NCI-H1436 (cell line): Measurements from ENCODE around the gene PSMD1.
"Not testable (repeated sequence)": the region's sequence is repeated elsewhere in the genome, so short reads cannot be mapped to it uniquely, and the experiment has no call there.

Experiments
- DNase-seq: peaks from one replicate; lab custom pipeline; 2025; lab: John Stamatoyannopoulos, UW

Gene PSMD1

GRCh38 chr2:231057590-231057989 is 923 bp downstream of the PSMD1 start:
- DNase-seq, result no peak

DNA sequence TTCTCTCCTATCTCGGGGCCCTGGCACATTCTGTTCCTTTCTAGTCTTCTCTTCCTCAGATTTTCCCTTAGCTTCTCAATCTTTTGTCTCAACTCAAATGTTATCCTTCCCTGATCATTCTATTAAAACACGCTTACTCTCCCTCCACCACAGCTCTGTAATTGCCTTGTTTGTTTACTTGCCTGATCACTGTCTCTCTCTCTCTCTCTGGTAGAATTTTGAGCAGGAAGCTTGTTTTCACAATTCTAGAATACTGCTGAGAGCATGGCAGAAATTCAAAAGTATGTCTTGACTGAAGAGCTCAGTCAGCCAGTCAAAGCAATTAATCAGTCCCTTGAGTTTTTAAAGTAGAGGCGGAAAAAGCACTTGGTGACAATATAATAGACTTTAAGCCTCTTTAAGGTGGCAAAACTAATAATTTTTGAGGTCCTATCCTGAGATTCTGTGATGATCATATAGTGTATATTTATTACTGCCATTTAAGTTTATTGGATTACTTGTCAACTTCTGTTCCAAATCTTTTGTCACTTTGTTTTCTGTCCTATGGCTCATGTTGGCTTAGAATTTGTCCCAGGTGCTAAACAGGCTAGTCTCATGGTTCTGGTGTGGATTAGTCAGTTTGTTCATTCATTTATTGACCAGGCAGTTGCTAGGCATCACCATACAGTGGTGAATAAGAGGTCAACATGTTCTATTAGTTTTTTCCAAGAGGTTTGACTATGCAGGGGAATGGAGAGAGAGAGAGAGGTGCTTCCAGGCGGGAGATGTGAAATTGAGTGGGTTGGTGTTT is 2.3 kb downstream of the PSMD1 start:
- DNase-seq, result no peak

GRCh38 chr2:231059756-231060155 is 3.1 kb downstream of the PSMD1 start:
- no peak for DNase-seq

DNA sequence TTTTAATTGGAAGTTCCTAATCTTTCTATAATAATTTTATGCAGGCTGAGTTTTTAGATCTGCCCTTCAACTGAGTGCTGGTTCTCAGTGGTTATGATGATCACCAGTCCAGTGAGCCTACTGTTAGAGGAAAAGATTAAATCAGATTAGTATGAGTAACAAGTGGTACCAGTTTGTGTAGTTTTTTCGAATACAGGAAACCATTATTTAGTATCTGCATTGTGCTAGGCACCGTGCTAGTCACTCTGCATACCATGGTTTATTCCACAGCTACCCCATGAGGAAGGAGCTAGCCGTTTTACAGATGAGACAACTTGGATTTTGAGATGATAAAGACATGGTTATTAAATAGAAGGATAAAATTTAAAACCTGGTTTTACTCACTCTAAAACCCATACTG is 6.1 kb downstream of the PSMD1 start:
- DNase-seq, result no peak

- DNase-seq, result no peak
These were observed 6.7 kb downstream of the PSMD1 start for GRCh38 chr2:231063347-231063746.

DNA sequence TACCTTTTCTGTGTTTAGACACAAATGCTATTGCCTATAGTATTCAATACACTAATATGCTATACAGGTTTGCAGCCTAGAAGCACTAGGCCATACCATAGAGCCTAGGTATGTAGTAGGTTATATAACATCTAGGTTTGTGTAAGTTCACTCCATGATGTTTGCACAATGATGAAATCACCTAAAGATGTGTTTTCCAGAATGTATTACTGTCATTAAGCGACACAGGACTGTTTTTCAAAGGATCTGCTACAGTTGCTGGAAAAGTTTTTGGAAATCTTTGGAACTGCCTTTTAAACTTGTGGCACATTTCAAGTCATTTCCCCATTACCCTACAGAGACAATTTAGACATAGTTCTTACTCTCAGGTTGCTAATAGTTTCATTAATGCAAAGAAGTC is 9.3 kb downstream of the PSMD1 start:
- no peak for DNase-seq

GRCh38 chr2:231067531-231067930 is 10.9 kb downstream of the PSMD1 start:
- DNase-seq, result not testable (repeated sequence)

GRCh38 chr2:231068525-231069222 is 12.0 kb downstream of the PSMD1 start:
- no peak for DNase-seq

GRCh38 chr2:231069379-231070054 is 12.8 kb downstream of the PSMD1 start:
- no peak for DNase-seq

DNA sequence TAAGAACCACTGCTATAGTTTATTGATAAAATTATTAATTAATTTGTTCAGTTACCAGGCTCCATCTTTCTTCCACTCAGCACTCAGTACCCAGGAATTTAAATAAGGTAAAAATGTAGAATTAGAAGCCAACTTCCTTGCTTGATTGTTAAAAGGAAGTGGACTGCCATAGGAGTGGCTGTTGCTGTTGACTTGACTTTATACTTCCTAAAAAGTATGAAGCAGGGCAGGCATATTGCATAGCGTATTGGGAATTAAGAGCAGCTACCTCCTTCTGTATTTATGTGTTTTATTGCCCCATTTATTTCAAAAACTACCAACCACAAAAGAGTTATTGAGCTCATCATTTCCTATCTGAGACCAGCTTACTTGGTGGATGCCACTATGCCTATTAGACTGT is 27.9 kb downstream of the PSMD1 start:
- DNase-seq, result no peak

DNA sequence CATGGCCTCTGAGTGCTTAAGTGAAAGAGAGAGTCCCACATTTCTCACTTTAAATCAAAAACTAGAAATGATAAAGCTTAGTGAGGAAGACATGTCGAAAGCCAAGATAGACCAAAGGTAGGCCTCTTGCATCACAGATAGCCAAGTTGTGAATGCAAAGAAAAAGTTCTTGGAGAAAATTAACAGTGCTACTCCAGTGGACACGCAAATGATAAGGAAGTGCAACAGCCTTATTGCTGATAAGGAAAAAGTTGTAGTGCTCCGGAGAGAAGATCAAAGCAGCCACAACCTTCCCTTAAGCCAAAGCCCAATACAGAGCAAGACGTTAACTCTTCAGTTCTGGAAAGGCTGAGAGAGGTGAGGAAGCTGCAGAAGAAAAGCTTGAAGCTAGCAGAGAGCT is 32.1 kb downstream of the PSMD1 start:
- DNase-seq, result no peak

DNA sequence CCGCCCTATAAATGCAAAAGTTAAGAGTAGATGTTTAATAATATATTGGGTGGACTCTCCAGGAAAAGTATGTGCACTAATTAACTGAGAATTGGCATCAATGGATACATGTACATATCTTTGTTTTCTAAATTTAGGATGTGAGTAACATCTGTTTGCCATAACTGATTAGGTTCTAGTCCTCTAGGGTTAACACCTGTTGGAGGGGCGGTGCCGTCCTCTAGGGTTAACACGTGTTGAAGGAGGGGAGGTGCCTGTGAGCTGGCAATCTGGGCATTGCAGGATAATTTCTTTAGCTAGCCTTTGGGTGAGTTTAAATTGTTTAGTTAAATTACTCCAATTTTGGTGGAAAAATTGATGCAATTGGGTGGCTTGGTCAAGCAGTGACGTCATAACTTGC is 37.3 kb downstream of the PSMD1 start:
- no peak for DNase-seq

DNA sequence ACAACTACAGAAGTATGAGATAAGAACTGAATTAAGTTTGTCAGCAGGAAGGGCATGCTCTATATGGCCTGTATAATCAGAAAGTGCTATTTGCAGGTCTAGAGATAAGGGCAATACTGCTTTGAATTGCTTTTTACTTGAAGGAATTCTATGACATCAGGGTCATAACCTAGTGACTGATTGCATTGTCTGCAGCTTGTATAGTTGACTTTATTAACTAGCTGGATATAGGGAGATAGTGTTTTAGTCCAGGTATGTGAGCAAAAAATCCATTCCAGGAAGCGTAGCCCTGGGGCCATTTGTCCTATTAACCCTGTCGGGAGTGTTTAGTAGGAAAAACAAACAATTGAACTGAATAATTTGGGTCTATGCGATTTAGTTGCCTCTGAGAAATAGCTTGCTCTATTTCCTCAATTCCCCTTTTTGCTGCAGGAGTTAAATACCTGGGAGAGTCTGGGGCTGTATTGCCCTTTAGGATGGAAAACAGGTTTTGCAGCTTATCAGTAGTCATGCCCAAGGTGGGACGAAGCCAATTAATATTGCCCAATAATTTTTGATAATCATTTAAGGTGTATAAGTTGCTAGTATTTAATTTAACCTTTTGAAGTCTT is 38.2 kb downstream of the PSMD1 start:
- DNase-seq, result no peak

GRCh38 chr2:231099918-231100317 is 43.3 kb downstream of the PSMD1 start:
- no peak for DNase-seq

DNA sequence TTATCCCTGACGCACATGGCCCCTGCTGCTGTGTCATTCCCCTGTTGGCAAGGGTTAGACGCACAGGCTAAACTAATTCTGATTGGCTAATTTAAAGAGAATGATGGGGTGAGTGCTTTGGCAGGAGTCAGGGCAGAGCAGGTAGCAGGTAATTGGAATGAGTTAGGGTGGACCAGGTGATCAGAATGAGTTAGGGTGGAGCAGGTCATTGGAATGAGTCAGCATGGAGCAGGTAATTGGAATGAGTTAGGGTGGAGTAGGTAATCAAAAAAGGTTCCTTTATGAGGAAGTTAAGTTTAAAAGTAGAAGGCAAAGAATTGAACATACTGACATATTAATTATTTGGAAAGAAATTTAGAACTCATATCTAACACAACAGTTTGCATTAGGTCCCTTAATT is 43.7 kb downstream of the PSMD1 start:
- DNase-seq, result not testable (repeated sequence)

DNA sequence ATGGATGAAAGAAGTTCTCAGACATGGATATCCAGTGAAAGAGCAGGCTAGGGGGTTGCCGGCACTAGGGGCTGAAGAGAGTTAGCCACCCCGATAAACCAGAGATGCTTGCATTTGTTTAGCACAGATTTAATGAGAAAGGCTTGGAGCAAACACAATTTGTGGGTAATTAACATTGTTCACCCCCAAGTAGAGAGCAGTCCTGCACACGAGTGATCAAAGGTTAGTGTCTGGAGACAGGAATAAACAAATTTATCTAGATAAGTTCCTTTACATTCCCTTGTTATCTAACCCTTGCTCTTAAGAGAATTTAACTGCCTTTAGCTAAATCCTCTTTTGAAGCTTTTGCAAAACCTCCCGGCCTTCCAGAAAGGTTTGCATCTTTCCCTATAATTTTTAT is 44.3 kb downstream of the PSMD1 start:
- DNase-seq, result no peak

- DNase-seq, result no peak
These were observed 46.1 kb downstream of the PSMD1 start for GRCh38 chr2:231102772-231103171.

DNA sequence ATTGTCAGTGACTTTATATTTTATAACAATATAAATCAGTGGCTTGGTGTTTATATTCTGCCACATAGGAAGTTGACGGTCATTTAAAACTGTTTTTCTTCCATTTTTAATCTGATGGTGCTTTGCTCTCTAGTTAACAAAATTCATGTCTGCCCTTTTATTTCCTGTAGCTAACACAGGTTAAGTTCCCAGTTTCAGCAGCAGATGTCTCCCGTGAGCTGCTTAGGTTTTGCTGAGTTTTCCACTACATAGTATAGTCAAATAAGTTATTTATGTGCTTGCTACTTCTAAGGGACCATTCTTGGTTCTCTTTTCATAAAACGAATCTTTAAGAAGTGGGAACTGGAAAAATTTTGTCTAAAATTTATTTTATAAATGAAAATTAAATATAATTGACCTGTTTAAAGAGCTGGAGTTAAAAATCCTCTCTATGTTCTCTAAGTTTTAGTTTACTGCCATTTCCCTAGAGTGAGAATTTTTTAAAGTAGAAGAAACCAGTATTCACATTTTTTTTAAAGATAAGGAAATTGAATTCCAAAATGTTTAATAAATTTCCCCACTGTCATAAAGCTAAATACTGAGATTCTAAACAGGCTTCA is 47.5 kb downstream of the PSMD1 start:
- DNase-seq, result peak; percentile 23

- DNase-seq, result no peak
These were observed 53.9 kb downstream of the PSMD1 start for GRCh38 chr2:231110551-231110950.

GRCh38 chr2:231111987-231112386 is 55.3 kb downstream of the PSMD1 start:
- DNase-seq, result no peak

- DNase-seq, result no peak
These were observed 56.8 kb downstream of the PSMD1 start for GRCh38 chr2:231113489-231113888.

- DNase-seq, result no peak
These were observed 59.0 kb downstream of the PSMD1 start for GRCh38 chr2:231115651-231116050.
